Cardiac septum (tissue), 1 donor: ENCODE data around the gene TMEM44. TPM values are rescaled to one million over a fixed set of nuclear protein-coding genes. Genes with fewer than 3 reads are reported as not detected.

Source experiments
- DNase-seq: peaks from one replicate; pipeline ENCODE4 v3.0.0-alpha.2; 2020; ENCODE audit warnings: low spot score
- intact Hi-C: fragments of 100-400 bp; cut with DNase I; formaldehyde crosslinking; loops from one replicate; pipeline ENCODE4 v1.14.0; 2022
- total RNA-seq: library from RNA; stranded (reverse); fragmentation: NEBNext Ultra II Directional; extraction: Animal tissue kit (Norgen Biotek cat#: 25700); gene quantifications from one replicate; pipeline ENCODE4 v1.2.1, GENCODE V29; 2021
- donor health status: DM: no; HTN: no; CAD: no.

The TMEM44 gene
- total RNA-seq, 1 donor from 2014 or later: 5.7 TPM

- intact Hi-C loops: no loop called here
- no peak for DNase-seq
These were observed 92.8 kb downstream of the TMEM44 start for GRCh38 chr3:194540274-194540905.

GRCh38 chr3:194539498-194539897, 93.7 kb downstream of the TMEM44 start:
- intact Hi-C loops: no loop called here
- no peak for DNase-seq

GRCh38 chr3:194537732-194538247, 95.4 kb downstream of the TMEM44 start:
- no peak for DNase-seq
- intact Hi-C loops: no loop called here

Other genes starting within 250 kb of the TMEM44 start
- 0.22 TPM for gene GP5, start 234.2 kb downstream of the TMEM44 start, total RNA-seq
- gene ATP13A3, start 146.4 kb downstream of the TMEM44 start, total RNA-seq: 217 TPM
- gene LSG1, start 38.8 kb upstream of the TMEM44 start, total RNA-seq: 21.3 TPM
- 33.9 TPM for gene FAM43A, start 52.5 kb upstream of the TMEM44 start, total RNA-seq